WTC11 (cell line): Measurements from ENCODE around the gene PTPRN2. TPM values are rescaled to one million over a fixed set of nuclear protein-coding genes. Genes with fewer than 3 reads are reported as not detected.
"Not testable (repeated sequence)": the region's sequence is repeated elsewhere in the genome, so short reads cannot be mapped to it uniquely, and the experiment has no call there.

Experiments used
- ATAC-seq: fragments of 200-7000 bp; cut with Tn5 transposase; 2 replicates; pipeline ENCODE4 v1.10.0; 2021; ENCODE audit warnings: mild to moderate bottlenecking, moderate library complexity
- CTCF ChIA-PET: fragments of 300-600 bp; sonication (Branson Sonifier 250); formaldehyde crosslinking; loops from one replicate; lab custom pipeline; 2021; ENCODE audit warnings: antibody characterized with exemption; lab: Charles Lee
- POLR2A ChIA-PET: fragments of 350-600 bp; sonication (Branson Sonifier 250); formaldehyde crosslinking; loops from one replicate; lab custom pipeline; 2021; ENCODE audit warnings: antibody characterized with exemption; lab: Charles Lee
- DNase-seq: peaks from one replicate; pipeline ENCODE4 v3.0.0; 2021; ENCODE audit warnings: low spot score
- H3K27ac Mint-ChIP-seq: 2 replicates; pipeline ENCODE4 v1.8.0; 2021; ENCODE audit warnings: mixed read lengths
- H3K27me3 Mint-ChIP-seq: 2 replicates; pipeline ENCODE4 v1.8.0; 2021; ENCODE audit warnings: low read depth, mild to moderate bottlenecking, moderate library complexity, mixed read lengths
- H3K36me3 Mint-ChIP-seq: 2 replicates; pipeline ENCODE4 v1.8.0; 2021; ENCODE audit warnings: mixed read lengths
- H3K4me1 Mint-ChIP-seq: 2 replicates; pipeline ENCODE4 v1.8.0; 2022; ENCODE audit warnings: mixed read lengths
- H3K4me3 Mint-ChIP-seq: 2 replicates; pipeline ENCODE4 v1.8.0; 2021; ENCODE audit warnings: mild to moderate bottlenecking, moderate library complexity, mixed read lengths
- H3K9me3 Mint-ChIP-seq: 2 replicates; pipeline ENCODE4 v1.8.0; 2021; ENCODE audit warnings: mixed read lengths
- CREB1 ChIP-seq: sonication (generic); formaldehyde crosslinking; IDR thresholded peaks from 2 replicates; pipeline ENCODE4 v1.8.0; 2023; ENCODE audit warnings: mild to moderate bottlenecking, missing genetic modification reagents
- ETV6 ChIP-seq: sonication (generic); formaldehyde crosslinking; IDR thresholded peaks from 2 replicates; pipeline ENCODE4 v1.8.1; 2022; ENCODE audit warnings: mild to moderate bottlenecking, missing genetic modification reagents
- FOXP1 ChIP-seq: sonication (generic); formaldehyde crosslinking; IDR thresholded peaks from 2 replicates; pipeline ENCODE4 v1.8.0; 2022; ENCODE audit warnings: missing genetic modification reagents, mild to moderate bottlenecking, moderate library complexity, borderline replicate concordance
- GABPB1 ChIP-seq: sonication (generic); formaldehyde crosslinking; IDR thresholded peaks from 2 replicates; pipeline ENCODE4 v1.8.1; 2023; ENCODE audit warnings: mild to moderate bottlenecking, missing genetic modification reagents
- GTF2I ChIP-seq: fragments of 250-450 bp; sonication (Bioruptor Pico); conservative IDR thresholded peaks from 2 replicates; pipeline ENCODE4 v1.4.0; 2021; ENCODE audit warnings: mild to moderate bottlenecking
- HMGA2 ChIP-seq: fragments of 250-450 bp; sonication (Bioruptor Pico); IDR thresholded peaks from 2 replicates; pipeline ENCODE4 v1.4.0; 2021; ENCODE audit warnings: mild to moderate bottlenecking, moderate library complexity
- IRF1 ChIP-seq: sonication (generic); formaldehyde crosslinking; IDR thresholded peaks from 2 replicates; pipeline ENCODE4 v1.8.0; 2023; ENCODE audit warnings: missing genetic modification reagents
- IRF2 ChIP-seq: sonication (generic); formaldehyde crosslinking; IDR thresholded peaks from 2 replicates; pipeline ENCODE4 v1.8.0; 2022; ENCODE audit warnings: low read depth, missing genetic modification reagents, borderline replicate concordance
- MAX ChIP-seq: sonication (generic); formaldehyde crosslinking; IDR thresholded peaks from 2 replicates; pipeline ENCODE4 v1.8.0; 2022; ENCODE audit warnings: mild to moderate bottlenecking, missing genetic modification reagents
- NR2C2 ChIP-seq: sonication (generic); formaldehyde crosslinking; IDR thresholded peaks from 2 replicates; pipeline ENCODE4 v1.8.0; 2022; ENCODE audit warnings: mild to moderate bottlenecking, missing genetic modification reagents
- OVOL2 ChIP-seq: fragments of 250-450 bp; sonication (Bioruptor Pico); IDR thresholded peaks from 2 replicates; pipeline ENCODE4 v1.9.0; 2021; ENCODE audit warnings: mild to moderate bottlenecking, borderline replicate concordance
- RELA ChIP-seq: sonication (generic); formaldehyde crosslinking; IDR thresholded peaks from 2 replicates; pipeline ENCODE4 v1.8.1; 2022; ENCODE audit warnings: missing genetic modification reagents, mild to moderate bottlenecking, borderline replicate concordance
- RORB ChIP-seq: fragments of 250-450 bp; sonication (Bioruptor Pico); IDR thresholded peaks from 2 replicates; pipeline ENCODE4 v1.9.0; 2021; ENCODE audit warnings: mild to moderate bottlenecking
- ZMAT4 ChIP-seq: fragments of 250-450 bp; sonication (Bioruptor Pico); IDR thresholded peaks from 2 replicates; pipeline ENCODE4 v1.9.0; 2021; ENCODE audit warnings: mild to moderate bottlenecking
- ZNF396 ChIP-seq: fragments of 250-450 bp; sonication (Bioruptor Pico); IDR thresholded peaks from 2 replicates; pipeline ENCODE4 v1.8.0; 2021; ENCODE audit warnings: mild to moderate bottlenecking, moderate library complexity, borderline replicate concordance
- total RNA-seq: library from RNA; stranded (reverse); gene quantifications from 3 replicates; pipeline ENCODE4 v1.2.3, GENCODE V29; 2021
- TF ChIP-seq, protein P1 (sequence below): sonication (generic); formaldehyde crosslinking; IDR thresholded peaks from 2 replicates; pipeline ENCODE4 v1.8.0; 2022; ENCODE audit warnings: mild to moderate bottlenecking, missing genetic modification reagents
- TF ChIP-seq, protein P2 (sequence below): fragments of 250-450 bp; sonication (Bioruptor Pico); conservative IDR thresholded peaks from 2 replicates; pipeline ENCODE4 v1.9.0; 2021; ENCODE audit warnings: mild to moderate bottlenecking
- TF ChIP-seq, protein P3 (sequence below): fragments of 200-600 bp; IDR thresholded peaks from 2 replicates; pipeline ENCODE4 v1.8.0; 2022; ENCODE audit warnings: antibody characterized with exemption
- TF ChIP-seq, protein P4 (sequence below): sonication (generic); formaldehyde crosslinking; IDR thresholded peaks from 2 replicates; pipeline ENCODE4 v1.8.1; 2023; ENCODE audit warnings: mild to moderate bottlenecking, moderate library complexity, missing genetic modification reagents

Gene PTPRN2
- total RNA-seq, 1 experiment from 2014 or later = 4.7 TPM

GRCh38 chr7:157726764-157727163, 860.9 kb downstream of the PTPRN2 start:
- TF ChIP-seq ETV6 (CRISPR knock-in tag) (no peak), RORB (CRISPR knock-in tag) (no peak), OVOL2 (CRISPR knock-in tag) (no peak), CREB1 (CRISPR knock-in tag) (no peak), IRF2 (CRISPR knock-in tag) (no peak), GTF2I (no peak), FOXP1 (CRISPR knock-in tag) (no peak), RELA (CRISPR knock-in tag) (no peak), ZNF396 (no peak), NR2C2 (CRISPR knock-in tag) (no peak), ZMAT4 (no peak), GABPB1 (no peak), MAX (no peak), HMGA2 (CRISPR knock-in tag) (no peak), IRF1 (CRISPR knock-in tag) (no peak)
- TF ChIP-seq, protein P1, sequence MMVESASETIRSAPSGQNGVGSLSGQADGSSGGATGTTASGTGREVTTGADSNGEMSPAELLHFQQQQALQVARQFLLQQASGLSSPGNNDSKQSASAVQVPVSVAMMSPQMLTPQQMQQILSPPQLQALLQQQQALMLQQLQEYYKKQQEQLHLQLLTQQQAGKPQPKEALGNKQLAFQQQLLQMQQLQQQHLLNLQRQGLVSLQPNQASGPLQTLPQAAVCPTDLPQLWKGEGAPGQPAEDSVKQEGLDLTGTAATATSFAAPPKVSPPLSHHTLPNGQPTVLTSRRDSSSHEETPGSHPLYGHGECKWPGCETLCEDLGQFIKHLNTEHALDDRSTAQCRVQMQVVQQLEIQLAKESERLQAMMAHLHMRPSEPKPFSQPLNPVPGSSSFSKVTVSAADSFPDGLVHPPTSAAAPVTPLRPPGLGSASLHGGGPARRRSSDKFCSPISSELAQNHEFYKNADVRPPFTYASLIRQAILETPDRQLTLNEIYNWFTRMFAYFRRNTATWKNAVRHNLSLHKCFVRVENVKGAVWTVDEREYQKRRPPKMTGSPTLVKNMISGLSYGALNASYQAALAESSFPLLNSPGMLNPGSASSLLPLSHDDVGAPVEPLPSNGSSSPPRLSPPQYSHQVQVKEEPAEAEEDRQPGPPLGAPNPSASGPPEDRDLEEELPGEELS (CRISPR knock-in tag) = no peak
- TF ChIP-seq, protein P2, sequence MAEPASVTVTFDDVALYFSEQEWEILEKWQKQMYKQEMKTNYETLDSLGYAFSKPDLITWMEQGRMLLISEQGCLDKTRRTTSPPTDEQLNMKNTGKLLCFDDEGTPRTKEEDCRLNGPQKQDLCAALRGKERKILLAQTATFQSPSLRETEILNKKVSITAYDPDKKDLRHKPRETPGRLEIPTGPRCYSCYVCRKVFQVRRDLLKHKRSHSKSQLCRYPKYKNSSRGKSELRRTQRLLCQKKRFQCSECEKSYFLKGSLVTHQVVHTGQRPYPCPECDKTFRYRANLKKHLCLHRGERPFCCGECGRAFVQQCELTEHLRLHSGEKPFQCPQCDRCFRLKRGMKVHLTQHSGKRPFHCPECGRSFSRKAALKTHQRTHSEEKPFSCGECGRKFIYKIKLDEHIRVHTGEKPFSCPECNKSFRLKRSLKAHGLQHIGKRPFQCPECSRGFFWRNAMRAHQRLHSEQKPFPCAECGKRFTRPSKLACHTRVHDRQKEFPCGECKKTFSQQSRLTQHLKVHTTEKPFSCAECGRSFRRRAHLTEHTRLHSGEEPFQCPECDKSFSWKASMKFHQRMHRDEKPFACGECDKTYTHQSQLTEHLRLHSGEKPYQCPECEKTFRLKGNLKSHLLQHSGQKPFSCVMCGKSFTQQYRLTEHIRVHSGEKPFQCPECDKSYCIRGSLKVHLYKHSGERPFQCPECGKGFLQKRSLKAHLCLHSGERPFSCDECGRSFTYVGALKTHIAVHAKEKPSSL (CRISPR knock-in tag) = no peak
- TF ChIP-seq, protein P3, sequence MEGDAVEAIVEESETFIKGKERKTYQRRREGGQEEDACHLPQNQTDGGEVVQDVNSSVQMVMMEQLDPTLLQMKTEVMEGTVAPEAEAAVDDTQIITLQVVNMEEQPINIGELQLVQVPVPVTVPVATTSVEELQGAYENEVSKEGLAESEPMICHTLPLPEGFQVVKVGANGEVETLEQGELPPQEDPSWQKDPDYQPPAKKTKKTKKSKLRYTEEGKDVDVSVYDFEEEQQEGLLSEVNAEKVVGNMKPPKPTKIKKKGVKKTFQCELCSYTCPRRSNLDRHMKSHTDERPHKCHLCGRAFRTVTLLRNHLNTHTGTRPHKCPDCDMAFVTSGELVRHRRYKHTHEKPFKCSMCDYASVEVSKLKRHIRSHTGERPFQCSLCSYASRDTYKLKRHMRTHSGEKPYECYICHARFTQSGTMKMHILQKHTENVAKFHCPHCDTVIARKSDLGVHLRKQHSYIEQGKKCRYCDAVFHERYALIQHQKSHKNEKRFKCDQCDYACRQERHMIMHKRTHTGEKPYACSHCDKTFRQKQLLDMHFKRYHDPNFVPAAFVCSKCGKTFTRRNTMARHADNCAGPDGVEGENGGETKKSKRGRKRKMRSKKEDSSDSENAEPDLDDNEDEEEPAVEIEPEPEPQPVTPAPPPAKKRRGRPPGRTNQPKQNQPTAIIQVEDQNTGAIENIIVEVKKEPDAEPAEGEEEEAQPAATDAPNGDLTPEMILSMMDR = no peak
- TF ChIP-seq, protein P4, sequence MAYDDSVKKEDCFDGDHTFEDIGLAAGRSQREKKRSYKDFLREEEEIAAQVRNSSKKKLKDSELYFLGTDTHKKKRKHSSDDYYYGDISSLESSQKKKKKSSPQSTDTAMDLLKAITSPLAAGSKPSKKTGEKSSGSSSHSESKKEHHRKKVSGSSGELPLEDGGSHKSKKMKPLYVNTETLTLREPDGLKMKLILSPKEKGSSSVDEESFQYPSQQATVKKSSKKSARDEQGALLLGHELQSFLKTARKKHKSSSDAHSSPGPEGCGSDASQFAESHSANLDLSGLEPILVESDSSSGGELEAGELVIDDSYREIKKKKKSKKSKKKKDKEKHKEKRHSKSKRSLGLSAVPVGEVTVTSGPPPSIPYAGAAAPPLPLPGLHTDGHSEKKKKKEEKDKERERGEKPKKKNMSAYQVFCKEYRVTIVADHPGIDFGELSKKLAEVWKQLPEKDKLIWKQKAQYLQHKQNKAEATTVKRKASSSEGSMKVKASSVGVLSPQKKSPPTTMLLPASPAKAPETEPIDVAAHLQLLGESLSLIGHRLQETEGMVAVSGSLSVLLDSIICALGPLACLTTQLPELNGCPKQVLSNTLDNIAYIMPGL (CRISPR knock-in tag) = no peak
- H3K36me3 Mint-ChIP-seq = peaks cover 20% of the 10 kb centered on the region
- POLR2A ChIA-PET = no interaction called here
- DNase-seq (no peak), ATAC-seq (no peak)
- peaks cover 32% of the 10 kb centered on the region for H3K9me3 Mint-ChIP-seq
- H3K4me1 Mint-ChIP-seq = no peaks in the 10 kb centered on the region
- no peak overlapping the region for H3K27ac Mint-ChIP-seq
- CTCF ChIA-PET = no interaction called here
- peaks cover 12% of the 10 kb centered on the region for H3K27me3 Mint-ChIP-seq
- H3K4me3 Mint-ChIP-seq = no peak overlapping the region

DNA sequence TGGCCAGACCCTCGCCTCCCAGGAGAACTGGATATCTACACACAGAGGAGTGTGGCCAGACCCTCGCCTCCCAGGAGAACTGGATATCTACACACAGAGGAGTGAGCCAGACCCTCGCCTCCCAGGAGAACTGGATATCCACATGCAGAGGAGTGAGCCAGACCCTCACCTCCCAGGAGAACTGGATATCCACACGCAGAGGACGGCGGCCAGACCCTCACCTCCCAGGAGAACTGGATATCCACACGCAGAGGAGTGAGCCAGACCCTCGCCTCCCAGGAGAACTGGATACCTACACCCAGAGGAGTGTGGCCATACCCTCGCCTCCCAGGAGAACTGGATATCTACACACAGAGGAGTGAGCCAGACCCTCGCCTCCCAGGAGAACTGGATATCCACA, 862.3 kb downstream of the PTPRN2 start:
- H3K27ac Mint-ChIP-seq, CTCF ChIA-PET, POLR2A ChIA-PET, H3K4me1 Mint-ChIP-seq, H3K4me3 Mint-ChIP-seq, DNase-seq, ATAC-seq, H3K27me3 Mint-ChIP-seq: not testable (repeated sequence)
- Mint-ChIP-seq H3K36me3 (peaks cover 18% of the 10 kb centered on the region), H3K9me3 (peaks cover 27% of the 10 kb centered on the region)
